Mesenchymal stem cell (in vitro differentiated cells and primary cell): Measurements from ENCODE around the gene LCLAT1.
A peak's percentile ranks its signal among the peaks of the same experiment; 100 is the strongest.
"Not testable (repeated sequence)": the region's sequence is repeated elsewhere in the genome, so short reads cannot be mapped to it uniquely, and the experiment has no call there.

Source experiments
- DNase-seq: peaks from one replicate; pipeline ENCODE4 v3.0.0-alpha.2; 2013
- H2AFZ ChIP-seq: one replicate; pipeline ENCODE4 v1.6.1; 2013; ENCODE audit warnings: low read depth, mild to moderate bottlenecking, control low read depth, inconsistent platforms, low read length, moderate library complexity
- H2AK5ac ChIP-seq: 2 replicates; pipeline ENCODE4 v1.6.1; 2013; ENCODE audit warnings: low read length, moderate library complexity, mild to moderate bottlenecking, inconsistent platforms; ENCODE audit not compliant: severe bottlenecking
- H2BK120ac ChIP-seq: one replicate; pipeline ENCODE4 v1.6.1; 2013; ENCODE audit warnings: low read depth, mild to moderate bottlenecking, inconsistent platforms, low read length, moderate library complexity
- H2BK12ac ChIP-seq, 2 experiments: one replicate each; pipeline ENCODE4 v1.6.1; 2013; ENCODE audit warnings: inconsistent platforms in 2 of 2, low read length in 2 of 2, mild to moderate bottlenecking in 2 of 2, moderate library complexity in 2 of 2, control low read depth in 1 of 2
- H2BK15ac ChIP-seq: one replicate; pipeline ENCODE4 v1.6.1; 2013; ENCODE audit warnings: mild to moderate bottlenecking, low read depth, inconsistent platforms; ENCODE audit not compliant: poor library complexity, severe bottlenecking
- H2BK5ac ChIP-seq: 2 replicates; pipeline ENCODE4 v1.6.1; 2013; ENCODE audit warnings: low read depth, mild to moderate bottlenecking, low read length, control low read depth, inconsistent platforms; ENCODE audit not compliant: poor library complexity, severe bottlenecking
- H3K14ac ChIP-seq, 2 experiments: one replicate each; pipeline ENCODE4 v1.6.1; 2013; ENCODE audit warnings: inconsistent platforms in 2 of 2, low read length in 2 of 2, control low read depth in 1 of 2, mild to moderate bottlenecking in 1 of 2, moderate library complexity in 1 of 2
- H3K18ac ChIP-seq, 2 experiments: one replicate each; pipeline ENCODE4 v1.6.1; 2013; ENCODE audit warnings: inconsistent platforms in 2 of 2, low read length in 2 of 2, control low read depth in 1 of 2, low read depth in 1 of 2, mild to moderate bottlenecking in 1 of 2
- H3K23ac ChIP-seq, 2 experiments: one replicate each; pipeline ENCODE4 v1.6.1; 2013; ENCODE audit warnings: inconsistent platforms in 2 of 2, low read length in 2 of 2, mild to moderate bottlenecking in 2 of 2, moderate library complexity in 2 of 2, control low read depth in 1 of 2
- H3K27ac ChIP-seq: 2 replicates; pipeline ENCODE4 v1.5.1; 2013; ENCODE audit warnings: mild to moderate bottlenecking, moderate library complexity, low read length, control low read depth, inconsistent platforms; ENCODE audit not compliant: poor library complexity, severe bottlenecking
- H3K27me3 ChIP-seq, 2 experiments: 2 replicates each; pipeline versions ENCODE4 v1.6.1 to v1.7.0; 2013; ENCODE audit warnings: low read length in 2 of 2, mild to moderate bottlenecking in 2 of 2, moderate library complexity in 2 of 2, control low read depth in 1 of 2, inconsistent platforms in 1 of 2; ENCODE audit not compliant: control insufficient read depth in 1 of 2, insufficient read depth in 1 of 2
- H3K36me3 ChIP-seq, 2 experiments: 2 replicates each; pipeline versions ENCODE4 v1.6.1 to v1.7.0; 2013; ENCODE audit warnings: low read length in 2 of 2, control low read depth in 1 of 2, inconsistent platforms in 1 of 2, low read depth in 1 of 2, mild to moderate bottlenecking in 1 of 2; ENCODE audit not compliant: insufficient read depth in 2 of 2, control insufficient read depth in 1 of 2
- H3K4ac ChIP-seq, 2 experiments: one replicate each; pipeline ENCODE4 v1.6.1; 2013; ENCODE audit warnings: inconsistent platforms in 2 of 2, low read length in 2 of 2, mild to moderate bottlenecking in 2 of 2, moderate library complexity in 2 of 2, control low read depth in 1 of 2, low read depth in 1 of 2
- H3K4me1 ChIP-seq: 2 replicates; pipeline ENCODE4 v1.6.1; 2013; ENCODE audit warnings: low read depth, low read length, control low read depth; ENCODE audit not compliant: control insufficient read depth, insufficient read depth
- H3K4me2 ChIP-seq: 2 replicates; pipeline ENCODE4 v1.6.1; 2013; ENCODE audit warnings: low read length, mild to moderate bottlenecking, inconsistent platforms; ENCODE audit not compliant: poor library complexity, severe bottlenecking
- H3K4me3 ChIP-seq, 2 experiments: 2 replicates each; pipeline versions ENCODE4 v1.5.1 to v1.7.0; 2013; ENCODE audit warnings: low read length in 2 of 2, mild to moderate bottlenecking in 2 of 2, control low read depth in 1 of 2, low read depth in 1 of 2; ENCODE audit not compliant: insufficient read depth in 1 of 2
- H3K79me1 ChIP-seq: replicated peaks from 2 replicates; pipeline ENCODE4 v1.6.1; 2013; ENCODE audit warnings: mild to moderate bottlenecking, control low read depth, low read length, inconsistent platforms; ENCODE audit not compliant: poor library complexity, severe bottlenecking
- H3K9ac ChIP-seq: 2 replicates; pipeline ENCODE4 v1.7.0; 2013; ENCODE audit warnings: mild to moderate bottlenecking, low read length, moderate library complexity
- H3K9me3 ChIP-seq: 2 replicates; pipeline ENCODE4 v1.7.0; 2013; ENCODE audit warnings: mild to moderate bottlenecking, low read length; ENCODE audit not compliant: control insufficient read depth
- H4K8ac ChIP-seq: one replicate; pipeline ENCODE4 v1.6.1; 2013; ENCODE audit warnings: inconsistent platforms, mild to moderate bottlenecking, low read length, moderate library complexity
- H4K91ac ChIP-seq: one replicate; pipeline ENCODE4 v1.6.1; 2013; ENCODE audit warnings: mild to moderate bottlenecking, low read length, inconsistent platforms
- WGBS: methylation state at CpG from one replicate; pipeline ENCODE4 v1.1.7; 2013; ENCODE audit warnings: mixed read lengths; 5-methylcytosine and 5-hydroxymethylcytosine counted together

The LCLAT1 gene

DNA sequence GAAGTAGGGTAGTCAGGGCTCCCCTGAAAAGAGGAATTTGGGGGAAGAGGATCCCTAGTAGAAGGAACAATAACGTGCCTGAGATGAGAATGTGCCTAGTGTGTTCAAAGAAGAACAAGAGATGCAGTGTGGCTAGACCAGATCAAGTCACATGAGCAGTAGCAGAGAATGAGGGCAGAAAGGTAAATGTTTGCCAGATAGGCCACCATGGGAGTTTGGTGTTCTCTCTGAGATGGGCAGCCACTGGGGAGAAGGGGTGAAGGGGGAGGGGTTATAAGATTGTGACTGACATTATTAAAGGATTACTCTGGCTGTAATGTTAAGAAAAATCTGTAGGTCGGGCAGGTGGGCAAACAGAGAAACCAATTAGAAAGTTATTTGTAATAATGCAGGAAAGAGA, 166.0 kb downstream of the LCLAT1 start:
- 88% methylated on average over 2 of the region's 2 CpGs for WGBS

GRCh38 chr2:30614227-30614626, 167.2 kb downstream of the LCLAT1 start:
- not testable (repeated sequence) for H2BK15ac ChIP-seq

More for the DNA sequence above, 166.0 kb downstream of the LCLAT1 start:
- H3K23ac ChIP-seq: no peak overlapping the region
- H3K36me3 ChIP-seq: no peaks in the 10 kb centered on the region
- H3K18ac ChIP-seq: peak overlapping the region; percentile 46 to 64
- no peaks in the 10 kb centered on the region for H3K27me3 ChIP-seq
- no peak overlapping the region for H2BK120ac ChIP-seq
- no peak overlapping the region for H3K4me3 ChIP-seq
- no peak overlapping the region for H3K4ac ChIP-seq
- H2BK12ac ChIP-seq: no peak overlapping the region
- peak overlapping the region; percentile 43 for H2AK5ac ChIP-seq
- peak overlapping the region in 1 of 2 experiments; percentile 4 for H3K14ac ChIP-seq
- H3K79me1 ChIP-seq: peaks cover 1% of the 10 kb centered on the region
- H3K9me3 ChIP-seq: no peaks in the 10 kb centered on the region
- no peak overlapping the region for H2BK15ac ChIP-seq
- H3K4me1 ChIP-seq: no peaks in the 10 kb centered on the region
- no peak overlapping the region for H4K8ac ChIP-seq
- DNase-seq: no peak
- H2BK5ac ChIP-seq: no peak overlapping the region
- no peak overlapping the region for H2AFZ ChIP-seq
- no peak overlapping the region for H3K27ac ChIP-seq
- no peak overlapping the region for H3K9ac ChIP-seq
- no peak overlapping the region for H4K91ac ChIP-seq
- no peak overlapping the region for H3K4me2 ChIP-seq

GRCh38 chr2:30615926-30616325, 168.9 kb downstream of the LCLAT1 start:
- peak overlapping the region in 1 of 2 experiments; percentile 24 for H3K4ac ChIP-seq
- H4K8ac ChIP-seq: no peak overlapping the region
- no peak overlapping the region for H4K91ac ChIP-seq
- WGBS: 88% methylated on average over 1 of the region's 1 CpG
- H3K79me1 ChIP-seq: peaks cover 1% of the 10 kb centered on the region
- no peaks in the 10 kb centered on the region for H3K36me3 ChIP-seq
- no peaks in the 10 kb centered on the region for H3K4me1 ChIP-seq
- no peak overlapping the region for H3K27ac ChIP-seq
- H3K9me3 ChIP-seq: no peaks in the 10 kb centered on the region
- no peak overlapping the region for H3K18ac ChIP-seq
- peak overlapping the region; percentile 29 for H2AK5ac ChIP-seq
- no peak overlapping the region for H2AFZ ChIP-seq
- H3K4me2 ChIP-seq: no peak overlapping the region
- H3K27me3 ChIP-seq: no peaks in the 10 kb centered on the region
- H2BK15ac ChIP-seq: no peak overlapping the region
- no peak overlapping the region for H2BK12ac ChIP-seq
- no peak overlapping the region for H3K4me3 ChIP-seq
- no peak overlapping the region for H3K14ac ChIP-seq
- H3K9ac ChIP-seq: no peak overlapping the region
- DNase-seq: no peak
- H3K23ac ChIP-seq: no peak overlapping the region
- H2BK5ac ChIP-seq: no peak overlapping the region
- H2BK120ac ChIP-seq: no peak overlapping the region

More at GRCh38 chr2:30614227-30614626, 167.2 kb downstream of the LCLAT1 start:
- not testable (repeated sequence) for H3K9me3 ChIP-seq, H3K18ac ChIP-seq, H2BK120ac ChIP-seq, H3K9ac ChIP-seq, H3K27ac ChIP-seq, H3K27me3 ChIP-seq, H2AK5ac ChIP-seq, H4K8ac ChIP-seq, H2AFZ ChIP-seq, H3K36me3 ChIP-seq, DNase-seq, H3K4ac ChIP-seq, H2BK5ac ChIP-seq, H4K91ac ChIP-seq, H3K4me2 ChIP-seq, H3K4me1 ChIP-seq, H3K79me1 ChIP-seq, H2BK12ac ChIP-seq, H3K4me3 ChIP-seq, H3K23ac ChIP-seq, H3K14ac ChIP-seq
- WGBS: 86% methylated on average over 1 of the region's 4 CpGs

DNA sequence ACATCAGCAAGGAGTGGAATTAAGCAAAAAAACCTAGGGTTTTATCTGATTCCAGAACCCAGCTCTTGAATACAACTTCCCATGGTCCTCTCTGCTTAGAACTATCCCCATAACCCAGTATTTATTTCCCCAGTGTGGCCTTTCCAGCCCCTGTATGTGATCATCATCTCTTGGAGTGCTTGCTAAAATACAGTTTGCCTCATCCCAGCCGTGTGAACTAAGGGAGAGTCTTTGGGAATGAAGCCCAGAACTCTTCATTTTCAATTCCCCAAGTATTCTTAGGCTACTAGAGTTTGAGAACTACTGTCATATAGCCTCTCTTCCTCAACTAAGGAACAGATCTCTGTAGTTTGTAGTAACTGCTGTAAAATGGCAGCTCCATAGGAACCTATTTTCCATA, 173.1 kb downstream of the LCLAT1 start:
- Histone ChIP-seq H2AK5ac (no peak overlapping the region), H3K79me1 (peaks cover 1% of the 10 kb centered on the region), H2AFZ (no peak overlapping the region), H4K8ac (no peak overlapping the region), H2BK12ac (no peak overlapping the region), H2BK15ac (no peak overlapping the region), H3K4me1 (no peaks in the 10 kb centered on the region), H2BK120ac (no peak overlapping the region), H3K36me3 (peaks cover 0 to 4% of the 10 kb centered on the region in 2 experiments), H3K4ac (no peak overlapping the region), H3K18ac (no peak overlapping the region), H3K27ac (no peak overlapping the region), H3K27me3 (no peaks in the 10 kb centered on the region), H3K23ac (no peak overlapping the region), H3K14ac (no peak overlapping the region), H3K4me2 (no peak overlapping the region), H3K4me3 (no peak overlapping the region), H3K9me3 (no peaks in the 10 kb centered on the region), H2BK5ac (no peak overlapping the region), H3K9ac (no peak overlapping the region), H4K91ac (no peak overlapping the region)
- no peak for DNase-seq
- WGBS: 100% methylated on average over 1 of the region's 1 CpG
